ENCODE results near the gene ISCA2.

The ISCA2 gene

DNA sequence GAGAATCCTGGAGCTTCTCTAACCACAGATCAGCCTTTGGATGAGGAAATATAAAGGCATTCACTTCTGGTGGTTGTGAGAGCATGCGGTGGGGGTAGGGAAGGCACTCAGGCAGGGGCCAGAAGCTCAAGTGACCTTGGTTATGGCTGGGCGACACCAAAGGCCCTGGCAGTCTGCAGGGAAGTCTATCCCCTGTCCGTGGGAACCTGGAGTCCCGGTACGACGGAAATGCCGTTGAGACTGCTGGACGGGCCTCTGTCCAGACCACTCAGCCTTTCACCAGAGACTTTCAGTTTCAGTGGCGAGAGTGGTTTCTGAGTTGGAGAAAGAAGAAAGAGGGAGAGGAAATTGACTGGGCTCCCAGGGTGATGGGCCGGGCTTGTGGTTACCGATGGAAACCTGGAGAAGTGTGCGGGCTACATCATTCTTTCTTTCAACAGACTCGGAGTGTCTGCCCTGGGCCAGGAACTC lies 20.9 kb downstream of the ISCA2 start:
- TF ChIP-seq, protein P1, sequence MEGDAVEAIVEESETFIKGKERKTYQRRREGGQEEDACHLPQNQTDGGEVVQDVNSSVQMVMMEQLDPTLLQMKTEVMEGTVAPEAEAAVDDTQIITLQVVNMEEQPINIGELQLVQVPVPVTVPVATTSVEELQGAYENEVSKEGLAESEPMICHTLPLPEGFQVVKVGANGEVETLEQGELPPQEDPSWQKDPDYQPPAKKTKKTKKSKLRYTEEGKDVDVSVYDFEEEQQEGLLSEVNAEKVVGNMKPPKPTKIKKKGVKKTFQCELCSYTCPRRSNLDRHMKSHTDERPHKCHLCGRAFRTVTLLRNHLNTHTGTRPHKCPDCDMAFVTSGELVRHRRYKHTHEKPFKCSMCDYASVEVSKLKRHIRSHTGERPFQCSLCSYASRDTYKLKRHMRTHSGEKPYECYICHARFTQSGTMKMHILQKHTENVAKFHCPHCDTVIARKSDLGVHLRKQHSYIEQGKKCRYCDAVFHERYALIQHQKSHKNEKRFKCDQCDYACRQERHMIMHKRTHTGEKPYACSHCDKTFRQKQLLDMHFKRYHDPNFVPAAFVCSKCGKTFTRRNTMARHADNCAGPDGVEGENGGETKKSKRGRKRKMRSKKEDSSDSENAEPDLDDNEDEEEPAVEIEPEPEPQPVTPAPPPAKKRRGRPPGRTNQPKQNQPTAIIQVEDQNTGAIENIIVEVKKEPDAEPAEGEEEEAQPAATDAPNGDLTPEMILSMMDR (IDR thresholded peaks at IDR 0.05; ENCODE audit: low read depth, low read length, missing control alignments), result no peak
- H3K4me3 ChIP-seq (ENCODE audit: low read depth, low read length), result no peak overlapping the region
- DNase-seq (ENCODE audit: low read depth), result no peak

DNA sequence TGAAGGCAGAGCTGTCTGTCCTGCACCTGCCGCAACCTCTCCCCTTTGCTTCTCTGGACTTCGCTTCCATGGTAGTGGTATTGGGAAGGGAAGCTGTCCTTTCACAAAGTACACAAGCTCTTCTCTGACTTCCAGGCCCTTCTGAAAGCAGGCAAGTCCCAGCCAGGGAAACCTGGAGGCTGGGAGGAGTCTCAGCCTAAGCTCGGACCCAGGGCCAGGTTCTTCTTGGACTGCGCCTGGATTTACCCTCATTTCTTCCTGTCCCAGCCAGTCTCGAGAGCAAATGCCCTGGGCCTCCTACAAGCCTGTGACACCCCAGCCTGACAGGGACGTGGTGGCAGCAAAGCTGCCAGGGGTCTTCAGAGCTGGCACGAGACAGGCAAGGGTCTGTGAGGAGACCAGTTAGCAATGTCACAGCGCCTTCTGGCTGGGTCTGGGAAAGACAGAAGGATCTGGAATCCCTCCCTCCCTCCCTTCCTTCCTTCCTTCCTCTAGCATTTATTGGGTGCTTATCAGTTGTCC lies 22.4 kb downstream of the ISCA2 start:
- no peak for DNase-seq (ENCODE audit: low read depth)
- TF ChIP-seq, protein P1 (IDR thresholded peaks at IDR 0.05; ENCODE audit: low read depth, low read length, missing control alignments), result no peak
- H3K4me3 ChIP-seq (ENCODE audit: low read depth, low read length), result no peak overlapping the region

DNA sequence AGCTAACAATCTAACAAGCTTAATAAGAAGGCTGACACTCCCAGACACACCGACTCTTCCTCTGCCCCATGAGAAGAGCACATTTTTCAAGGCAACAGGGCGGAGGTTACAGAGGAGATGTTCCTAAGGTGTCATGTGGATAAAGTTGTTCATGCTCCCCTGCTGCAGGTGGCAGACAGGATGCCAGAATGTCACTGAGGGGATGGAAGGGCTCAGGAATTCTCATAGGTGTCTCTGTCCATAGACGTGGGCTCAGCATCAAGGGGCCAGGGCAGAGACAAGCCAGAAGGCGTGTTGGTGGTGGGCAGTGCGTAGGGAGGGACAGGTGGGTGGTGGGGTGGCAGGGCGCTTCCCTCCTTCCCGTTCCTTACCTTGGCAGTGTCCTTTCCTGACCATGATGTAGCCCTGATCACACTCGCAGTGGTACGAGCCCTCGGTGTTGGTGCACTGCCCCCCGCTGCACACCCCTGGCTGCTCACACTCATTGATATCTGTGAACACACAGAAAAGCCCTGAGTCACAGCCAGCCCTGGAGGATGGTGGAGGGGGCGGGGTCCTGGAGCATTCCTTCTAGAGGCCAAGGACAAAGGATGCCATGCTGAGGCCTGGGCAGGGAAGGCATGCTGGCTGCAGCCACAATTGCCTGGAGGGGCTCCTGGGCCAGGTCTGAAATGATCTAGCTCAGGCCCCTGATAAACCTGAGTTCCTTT lies 23.0 kb downstream of the ISCA2 start:
- no peak for DNase-seq (ENCODE audit: low read depth)
- no peak overlapping the region for H3K4me3 ChIP-seq (ENCODE audit: low read depth, low read length)
- TF ChIP-seq, protein P1 (IDR thresholded peaks at IDR 0.05; ENCODE audit: low read depth, low read length, missing control alignments), result no peak

DNA sequence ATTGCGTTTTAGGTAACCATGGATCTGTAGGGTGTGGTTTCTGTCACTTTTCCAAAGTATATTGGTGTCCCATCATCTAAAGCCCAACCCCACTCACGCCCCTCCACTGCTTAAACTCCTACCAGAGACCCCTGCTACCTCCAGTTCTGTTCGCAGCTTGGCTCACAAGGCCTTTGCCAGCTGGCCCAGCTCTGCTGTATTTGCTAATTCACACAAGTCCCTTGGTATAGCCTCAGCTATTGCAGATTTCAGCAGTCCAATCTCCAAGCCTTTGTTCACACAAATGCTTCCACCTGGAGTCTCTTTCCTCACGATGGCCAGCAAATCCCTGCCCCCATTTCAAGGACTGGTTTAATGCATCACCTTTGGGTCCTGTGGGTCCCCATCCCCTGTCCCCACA lies 24.2 kb downstream of the ISCA2 start:
- no peak overlapping the region for H3K4me3 ChIP-seq (ENCODE audit: low read depth, low read length)
- no peak for DNase-seq (ENCODE audit: low read depth)
- TF ChIP-seq, protein P1 (IDR thresholded peaks at IDR 0.05; ENCODE audit: low read depth, low read length, missing control alignments), result no peak

DNA sequence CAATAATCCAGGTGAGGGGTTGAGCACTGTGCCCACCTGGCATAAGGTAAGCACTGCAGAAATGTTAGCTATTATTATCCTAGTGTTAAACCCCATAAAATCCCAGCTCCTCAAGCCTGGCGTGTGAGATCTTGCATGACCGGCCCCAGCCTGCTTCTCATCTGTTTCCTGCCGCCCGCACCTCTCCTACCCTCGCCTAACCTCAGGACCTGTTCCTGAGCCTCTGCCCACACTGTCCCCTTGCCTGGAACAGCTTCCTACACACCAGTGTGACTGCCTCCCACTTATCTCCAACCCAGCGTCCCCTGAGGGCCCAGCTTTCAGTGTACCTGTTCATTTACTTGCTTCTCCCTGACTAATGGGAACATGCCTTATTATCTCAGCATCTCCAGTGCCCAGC lies 24.7 kb downstream of the ISCA2 start:
- no peak for DNase-seq (ENCODE audit: low read depth)
- no peak overlapping the region for H3K4me3 ChIP-seq (ENCODE audit: low read depth, low read length)
- TF ChIP-seq, protein P1 (IDR thresholded peaks at IDR 0.05; ENCODE audit: low read depth, low read length, missing control alignments), result no peak

DNA sequence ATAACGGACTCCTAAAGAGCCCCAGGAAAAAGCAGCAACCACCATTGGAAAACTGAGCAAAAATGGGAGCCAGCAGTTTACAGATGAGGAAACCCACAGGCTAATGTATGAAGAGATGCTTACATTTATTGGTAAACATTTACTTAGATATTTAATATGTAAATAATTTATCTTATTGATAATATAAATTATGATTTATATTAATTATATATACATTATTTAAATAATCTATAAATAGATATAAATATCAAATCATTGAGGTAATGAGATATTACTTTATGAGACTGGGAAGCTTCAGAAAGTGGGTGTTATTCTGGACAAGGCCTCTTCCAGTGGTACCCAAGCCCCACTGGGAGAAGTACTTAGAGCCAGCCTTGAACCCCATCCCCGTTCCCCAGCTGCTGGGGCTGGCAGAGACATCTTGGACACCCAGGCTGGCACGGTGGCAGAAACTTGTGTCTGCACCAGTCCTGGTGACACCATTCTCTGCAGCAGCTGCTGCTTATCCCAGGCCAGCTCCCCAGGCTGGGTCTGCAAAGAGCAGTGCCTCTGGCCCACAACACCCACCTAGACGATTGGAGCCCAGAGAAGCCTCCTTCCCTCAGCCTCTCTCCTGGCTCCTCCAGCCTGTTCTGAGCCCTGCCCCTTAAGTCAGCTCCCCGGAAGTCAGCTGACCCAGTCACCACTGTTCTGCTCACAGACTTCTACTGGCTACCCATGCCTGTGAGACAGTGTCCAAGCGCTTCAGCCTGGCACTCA lies 25.9 kb downstream of the ISCA2 start:
- no peak for DNase-seq (ENCODE audit: low read depth)
- H3K4me3 ChIP-seq (ENCODE audit: low read depth, low read length), result no peak overlapping the region
- TF ChIP-seq, protein P1 (IDR thresholded peaks at IDR 0.05; ENCODE audit: low read depth, low read length, missing control alignments), result no peak
